NB4 (cell line): ENCODE data around the gene LMNA.

Experiments
- CTCF ChIP-seq: IDR thresholded peaks from one replicate; pipeline ENCODE4 v1.5.1; 2012; ENCODE audit warnings: low read depth, low read length
- MYC ChIP-seq: IDR thresholded peaks from 2 replicates; pipeline ENCODE4 v1.6.1; 2011; ENCODE audit warnings: low read depth, low read length
- POLR2A ChIP-seq: IDR thresholded peaks from 2 replicates; pipeline ENCODE4 v1.6.1; 2011; ENCODE audit warnings: mild to moderate bottlenecking; ENCODE audit not compliant: insufficient read length; ENCODE audit errors: extremely low read depth

DNA sequence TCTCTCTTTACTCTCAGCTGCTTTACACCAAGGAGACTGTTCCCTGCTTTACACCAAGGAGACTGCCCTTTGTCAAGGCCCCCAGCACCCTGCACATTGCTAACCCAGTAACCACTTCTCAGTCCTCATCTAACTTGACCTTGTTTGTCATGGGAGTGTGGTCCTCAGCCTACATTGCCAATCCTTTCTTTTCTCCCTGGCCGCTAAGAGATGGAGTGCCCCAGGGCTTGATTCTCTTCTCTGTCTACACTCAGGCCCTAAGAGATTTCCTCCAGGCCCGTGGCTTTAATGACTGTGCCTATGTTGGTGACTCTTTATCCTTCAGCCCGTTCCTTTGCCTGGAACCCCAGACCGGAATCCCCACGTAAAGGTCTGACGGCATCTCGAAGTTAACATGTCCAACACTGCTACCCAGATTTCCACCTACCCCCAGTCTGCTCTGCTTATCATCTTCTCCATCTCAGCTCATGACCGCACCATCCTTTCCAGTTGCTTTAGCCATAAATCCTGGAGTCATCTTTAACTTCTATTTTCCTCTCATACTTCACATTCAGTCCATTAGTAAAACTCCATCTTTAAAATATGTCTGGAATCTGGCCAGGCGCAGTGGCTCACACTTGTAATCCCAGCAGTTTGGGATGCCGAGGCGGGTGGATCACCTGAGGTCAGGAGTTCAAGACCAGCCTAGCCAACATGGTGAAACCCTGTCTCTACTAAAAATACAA, 29.4 kb downstream of the LMNA start:
- TF ChIP-seq CTCF: no peak
- TF ChIP-seq POLR2A: no peak
- no peak for TF ChIP-seq MYC
